ENCODE data around the gene PCDH12.

DNA sequence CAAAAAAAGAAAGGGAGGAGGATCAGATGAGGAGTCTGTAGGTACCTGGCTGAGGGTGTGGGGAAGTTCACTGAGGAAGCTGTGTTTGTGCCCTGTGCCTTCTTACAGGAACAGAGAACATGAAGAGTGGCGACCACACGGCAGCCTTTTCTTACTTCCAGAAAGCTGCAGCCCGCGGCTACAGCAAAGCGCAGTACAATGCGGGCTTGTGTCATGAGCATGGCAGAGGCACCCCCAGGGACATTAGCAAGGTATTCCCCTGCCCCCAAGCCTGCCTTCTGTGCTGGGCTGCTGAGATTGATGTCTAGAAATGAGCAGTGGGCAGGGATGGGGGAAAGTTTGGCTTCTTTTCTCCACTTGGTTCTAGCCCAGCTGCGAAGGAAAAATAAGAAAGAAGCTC, 24.9 kb downstream of the PCDH12 start:
- no peak for TF ChIP-seq CTCF (IDR thresholded peaks at IDR 0.05; ENCODE audit: low read length)
- no peak for TF ChIP-seq EZH2 (optimal IDR thresholded peaks at IDR 0.05; ENCODE audit: low read depth, low read length)

Data from MM.1S (cell line).